Motor neuron (in vitro differentiated cells): ENCODE results near the gene SSX2IP. TPM values are rescaled to one million over a fixed set of nuclear protein-coding genes. Genes with fewer than 3 reads are reported as not detected.

Source experiments
- ATAC-seq, 8 experiments: fragments of 200-7000 bp; cut with Tn5 transposase; replicated peaks in 6 of 8; 2 replicates each; pipeline ENCODE4 v1.8.0; 2021; ENCODE audit warnings: mild to moderate bottlenecking in 8 of 8, moderate library complexity in 8 of 8
- H3K27ac ChIP-seq, 2 donors: fragments of 250-450 bp; sonication (Bioruptor Pico); 2 replicates each; pipeline ENCODE4 v1.9.0; 2021; ENCODE audit warnings: antibody characterized with exemption in 2 of 2, mild to moderate bottlenecking in 2 of 2, moderate library complexity in 1 of 2
- H3K4me1 ChIP-seq, 2 donors: fragments of 250-450 bp; sonication (Bioruptor Pico); replicated peaks in 1 of 2; 2 replicates each; pipeline ENCODE4 v1.6.1; 2021; ENCODE audit warnings: antibody characterized with exemption in 2 of 2, mild to moderate bottlenecking in 2 of 2, moderate library complexity in 1 of 2
- H3K4me3 ChIP-seq, 5 donors: fragments of 250-450 bp; sonication (Bioruptor Pico); 2 replicates each; pipeline ENCODE4 v1.9.0; 2021; ENCODE audit warnings: antibody characterized with exemption in 5 of 5, mild to moderate bottlenecking in 5 of 5, moderate library complexity in 4 of 5
- WGBS, 10 experiments: fragments of 450-650 bp; shearing (Covaris generic); methylation state at CpG; one replicate each; pipeline ENCODE4 v1.0.0; 2022; 5-methylcytosine and 5-hydroxymethylcytosine counted together
- in situ Hi-C, 9 experiments: fragments of 400-800 bp; cut with MboI; loops; one replicate each; pipeline ENCODE4 v1.15.0; 2021; ENCODE audit warnings: low sequenced_read_pairs in 9 of 9, low pct_unique_long_range_greater_than_20kb in 2 of 9; ENCODE audit not compliant: unreplicated experiment in 9 of 9
- total RNA-seq, 8 experiments: library from RNA; unstranded; fragments of 300-600 nt; gene quantifications; 2 replicates each; pipeline versions ENCODE4 v1.2.3 to v1.2.4, GENCODE V29; 2022

SSX2IP gene
- total RNA-seq, 8 experiments from 2014 or later, result 13.5 to 47.6 (median 24.1) TPM

DNA sequence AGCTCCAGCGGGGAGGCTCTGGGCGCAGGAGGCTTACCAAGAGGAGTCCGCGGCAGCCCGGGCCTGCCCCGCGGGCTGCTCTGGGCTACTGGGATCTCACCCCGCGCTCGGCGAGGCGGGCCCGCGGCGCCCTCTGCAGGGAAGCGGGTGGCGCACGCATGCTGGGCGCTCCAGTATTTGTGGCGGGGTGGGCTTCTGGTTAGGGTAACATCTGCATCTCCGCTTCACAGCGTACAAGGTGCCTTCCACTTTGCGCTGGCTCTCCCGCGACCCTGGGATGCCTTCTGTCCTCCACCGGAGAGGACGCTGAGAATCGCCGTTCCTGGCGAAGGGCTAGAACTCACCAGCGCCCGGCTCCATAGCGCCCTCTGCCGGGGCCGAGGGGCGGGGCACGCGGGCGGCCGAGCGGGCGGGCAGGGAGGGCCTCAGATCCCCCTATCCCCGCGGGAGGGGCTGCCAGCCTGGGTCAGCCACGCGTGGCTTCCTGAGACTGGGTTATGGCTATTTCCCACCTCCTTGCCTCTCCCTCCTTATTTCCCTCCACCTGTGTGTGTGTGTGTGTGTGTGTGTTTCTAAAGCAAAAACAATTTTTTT, 69.4 kb downstream of the SSX2IP start:
- peak; percentile 87 to 97 (median 90) for ATAC-seq
- Histone ChIP-seq H3K27ac (peak overlapping the region in 1 of 2 donors; percentile 19), H3K4me1 (peaks cover 18 to 25% of the 10 kb centered on the region in 2 donors), H3K4me3 (peak overlapping the region; percentile 21 to 46 (median 41))
- 7 to 60% (median 8%) methylated on average over 1 to 11 of the region's 46 CpGs; no CpG with 5 or more reads in 7 of the 10 experiments for WGBS, 10 experiments
- in situ Hi-C loops, result loop anchor here in 2 of 9 experiments (10.0 to 25.0 kb wide), 3 partner anchors 109 to 484 kb away; partner anchors contain the start of genes GNG5 (in 1 of the 2), PRKACB (in 1 of the 2) and SPATA1 (in 1 of the 2)

DNA sequence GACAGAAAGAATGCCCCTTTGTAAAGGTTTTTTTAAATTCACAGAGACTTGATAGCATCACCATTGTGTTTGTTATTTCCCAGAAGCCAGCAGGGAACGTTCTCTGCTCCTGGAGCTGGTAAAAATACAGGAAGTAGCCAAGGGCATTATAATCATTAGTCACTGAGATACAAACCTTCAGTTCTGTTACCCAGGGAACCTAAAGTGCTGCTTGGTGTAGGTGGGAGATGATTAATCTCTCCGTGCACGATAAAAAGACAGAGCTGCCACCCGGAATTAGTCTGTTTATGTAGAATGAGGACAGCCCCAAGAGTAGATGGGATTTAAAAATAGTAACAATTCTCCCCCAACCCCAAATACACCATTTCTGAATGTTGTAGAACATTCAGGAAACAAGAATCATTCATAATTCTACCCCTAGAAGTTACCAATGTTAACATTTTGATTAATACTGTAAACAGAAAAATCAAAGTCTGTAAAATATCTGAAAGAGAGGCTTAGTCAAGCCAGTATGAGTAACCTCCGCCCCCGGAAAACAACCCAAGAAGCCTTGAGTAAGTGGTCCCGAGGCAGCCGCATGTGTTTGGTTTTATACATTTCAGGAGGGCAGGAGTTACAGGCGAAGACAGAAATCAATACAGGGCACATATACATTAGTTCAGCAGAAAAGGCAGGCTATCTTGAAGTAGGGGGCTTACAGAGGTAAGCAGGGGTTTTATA, 70.7 kb downstream of the SSX2IP start:
- peak in 7 of 8 experiments; percentile 8 to 77 (median 67) for ATAC-seq
- in situ Hi-C loops, result loop anchor here in 2 of 9 experiments (10.0 to 25.0 kb wide), 3 partner anchors 107 to 482 kb away; partner anchors contain the start of genes GNG5 (in 1 of the 2), PRKACB (in 1 of the 2) and SPATA1 (in 1 of the 2)

GRCh38 chr1:84617349-84617748, 72.9 kb downstream of the SSX2IP start:
- ATAC-seq, result no peak
- peaks cover 18 to 25% of the 10 kb centered on the region in 2 donors for H3K4me1 ChIP-seq
- 29 to 86% (median 69%) methylated on average over 1 to 2 of the region's 2 CpGs; no CpG with 5 or more reads in 2 of the 10 experiments for WGBS, 10 experiments
- H3K4me3 ChIP-seq, result no peak overlapping the region
- H3K27ac ChIP-seq, result no peak overlapping the region
- in situ Hi-C loops, result loop anchor here in 2 of 9 experiments (25.0 kb wide), 2 partner anchors 105 to 480 kb away; partner anchors contain the start of genes GNG5 (in 1 of the 2), PRKACB (in 1 of the 2) and SPATA1 (in 1 of the 2)

More for the DNA sequence above, 70.7 kb downstream of the SSX2IP start:
- Histone ChIP-seq H3K27ac (peak overlapping the region in 1 of 2 donors; percentile 32), H3K4me1 (peaks cover 18 to 25% of the 10 kb centered on the region in 2 donors), H3K4me3 (no peak overlapping the region)
- WGBS, 10 experiments, result 4 to 84% (median 45%) methylated on average over 3 to 9 of the region's 9 CpGs

GRCh38 chr1:84615790-84616189, 74.5 kb downstream of the SSX2IP start:
- in situ Hi-C loops, result loop anchor here in 2 of 9 experiments (25.0 kb wide), 2 partner anchors 103 to 478 kb away; partner anchors contain the start of genes GNG5 (in 1 of the 2), PRKACB (in 1 of the 2) and SPATA1 (in 1 of the 2)

GRCh38 chr1:84613887-84614286, 76.4 kb downstream of the SSX2IP start:
- Histone ChIP-seq H3K4me3 (no peak overlapping the region), H3K27ac (no peak overlapping the region), H3K4me1 (peaks cover 4 to 6% of the 10 kb centered on the region in 2 donors)
- WGBS, 10 experiments, result 67 to 100% (median 100%) methylated on average over 1 to 2 of the region's 2 CpGs; no CpG with 5 or more reads in 2 of the 10 experiments
- no peak for ATAC-seq
- in situ Hi-C loops, result loop anchor here in 2 of 9 experiments (25.0 kb wide), 2 partner anchors 102 to 477 kb away; partner anchors contain the start of genes GNG5 (in 1 of the 2), PRKACB (in 1 of the 2) and SPATA1 (in 1 of the 2)

More at GRCh38 chr1:84615790-84616189, 74.5 kb downstream of the SSX2IP start:
- H3K4me3 ChIP-seq, result no peak overlapping the region
- H3K4me1 ChIP-seq, result peaks cover 18 to 25% of the 10 kb centered on the region in 2 donors
- H3K27ac ChIP-seq, result no peak overlapping the region
- ATAC-seq, result no peak
- WGBS, 10 experiments, result 28 to 100% (median 97%) methylated on average over 1 of the region's 1 CpG

GRCh38 chr1:84613026-84613425, 77.2 kb downstream of the SSX2IP start:
- 0 to 86% (median 75%) methylated on average over 1 to 2 of the region's 2 CpGs; no CpG with 5 or more reads in 3 of the 10 experiments for WGBS, 10 experiments
- no peak overlapping the region for H3K27ac ChIP-seq
- no peak overlapping the region for H3K4me3 ChIP-seq
- no peaks in the 10 kb centered on the region for H3K4me1 ChIP-seq
- ATAC-seq, result no peak
- in situ Hi-C loops, result loop anchor here in 2 of 9 experiments (25.0 kb wide), 2 partner anchors 101 to 476 kb away; partner anchors contain the start of genes GNG5 (in 1 of the 2), PRKACB (in 1 of the 2) and SPATA1 (in 1 of the 2)

GRCh38 chr1:84611796-84612195, 78.5 kb downstream of the SSX2IP start:
- Histone ChIP-seq H3K4me1 (no peaks in the 10 kb centered on the region), H3K4me3 (no peak overlapping the region), H3K27ac (no peak overlapping the region)
- in situ Hi-C loops, result loop anchor here in 2 of 9 experiments (25.0 kb wide), 2 partner anchors 99 to 474 kb away; partner anchors contain the start of genes GNG5 (in 1 of the 2), PRKACB (in 1 of the 2) and SPATA1 (in 1 of the 2)
- 0 to 43% (median 18%) methylated on average over 1 to 3 of the region's 3 CpGs; no CpG with 5 or more reads in 2 of the 10 experiments for WGBS, 10 experiments
- ATAC-seq, result peak in 1 of 8 experiments; percentile 36

DNA sequence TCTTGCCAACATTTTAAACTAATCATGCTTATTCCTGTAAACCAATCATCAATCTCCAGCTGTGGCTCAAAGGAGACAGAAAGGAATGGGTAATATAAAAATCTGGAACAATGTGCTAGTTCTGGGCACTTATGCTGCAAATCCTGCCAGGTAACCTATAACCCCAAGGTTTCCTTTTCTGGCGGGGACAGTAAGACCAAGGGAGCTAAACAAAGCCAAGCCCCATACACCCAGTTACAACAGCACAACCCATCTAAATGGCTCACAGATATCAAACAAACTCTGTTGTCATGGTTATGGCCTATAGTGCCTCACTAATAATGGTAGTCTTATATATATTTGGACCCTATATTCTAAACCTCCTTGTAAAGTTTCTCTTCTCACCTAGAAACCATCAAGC, 79.2 kb downstream of the SSX2IP start:
- H3K27ac ChIP-seq, result no peak overlapping the region
- H3K4me3 ChIP-seq, result no peak overlapping the region
- in situ Hi-C loops, result loop anchor here in 2 of 9 experiments (25.0 kb wide), 2 partner anchors 99 to 474 kb away; partner anchors contain the start of genes GNG5 (in 1 of the 2), PRKACB (in 1 of the 2) and SPATA1 (in 1 of the 2)
- no peak for ATAC-seq
- 0 to 60% (median 0%) methylated on average over 1 of the region's 1 CpG; no CpG with 5 or more reads in 6 of the 10 experiments for WGBS, 10 experiments
- no peaks in the 10 kb centered on the region for H3K4me1 ChIP-seq

DNA sequence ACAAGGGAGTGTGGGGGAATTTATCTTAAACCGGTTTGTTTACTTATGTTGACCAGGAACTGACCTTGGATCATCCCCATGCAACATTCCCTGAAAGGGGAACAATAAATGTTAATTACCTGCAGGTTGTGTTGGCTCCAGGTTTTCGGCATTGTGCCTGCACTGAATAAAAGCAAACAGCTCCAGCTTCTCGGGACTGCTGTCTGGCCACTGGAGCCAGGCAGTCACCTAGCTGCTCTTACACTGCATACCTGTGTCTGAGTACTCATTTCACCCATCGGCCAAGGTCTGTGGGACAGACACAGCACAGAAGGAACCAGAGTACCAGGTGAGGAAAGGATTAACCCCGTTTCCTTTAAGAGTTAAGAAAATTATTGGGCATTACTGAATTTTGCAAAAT, 83.3 kb downstream of the SSX2IP start:
- Histone ChIP-seq H3K4me3 (no peak overlapping the region), H3K27ac (no peak overlapping the region), H3K4me1 (no peaks in the 10 kb centered on the region)
- no peak for ATAC-seq
- WGBS, 10 experiments, result 0 to 84% (median 69%) methylated on average over 1 to 5 of the region's 5 CpGs; no CpG with 5 or more reads in 2 of the 10 experiments
- in situ Hi-C loops, result loop anchor here in 2 of 9 experiments (25.0 kb wide), 2 partner anchors 95 to 470 kb away; partner anchors contain the start of genes GNG5 (in 1 of the 2), PRKACB (in 1 of the 2) and SPATA1 (in 1 of the 2)

- H3K4me3 ChIP-seq, result no peak overlapping the region
- ATAC-seq, result no peak
Measured at GRCh38 chr1:84605157-84605556, 85.1 kb downstream of the SSX2IP start.

GRCh38 chr1:84603941-84604830, 86.1 kb downstream of the SSX2IP start:
- 0 to 82% (median 71%) methylated on average over 2 to 14 of the region's 15 CpGs; no CpG with 5 or more reads in 1 of the 10 experiments for WGBS, 10 experiments
- in situ Hi-C loops, result loop anchor here in 2 of 9 experiments (25.0 kb wide), 2 partner anchors 92 to 467 kb away; partner anchors contain the start of genes GNG5 (in 1 of the 2), PRKACB (in 1 of the 2) and SPATA1 (in 1 of the 2)
- H3K27ac ChIP-seq, result no peak overlapping the region
- no peak overlapping the region for H3K4me3 ChIP-seq
- H3K4me1 ChIP-seq, result no peaks in the 10 kb centered on the region
- ATAC-seq, result peak in 3 of 8 experiments; percentile 72 to 89 (median 83)

More at GRCh38 chr1:84605157-84605556, 85.1 kb downstream of the SSX2IP start:
- Histone ChIP-seq H3K27ac (no peak overlapping the region), H3K4me1 (no peaks in the 10 kb centered on the region)
- in situ Hi-C loops, result loop anchor here in 2 of 9 experiments (25.0 kb wide), 2 partner anchors 93 to 468 kb away; partner anchors contain the start of genes GNG5 (in 1 of the 2), PRKACB (in 1 of the 2) and SPATA1 (in 1 of the 2)
- WGBS, 10 experiments, result 80 to 100% (median 88%) methylated on average over 1 of the region's 1 CpG; no CpG with 5 or more reads in 5 of the 10 experiments
